ENCODE results near the gene MSH2.

MSH2 gene

DNA sequence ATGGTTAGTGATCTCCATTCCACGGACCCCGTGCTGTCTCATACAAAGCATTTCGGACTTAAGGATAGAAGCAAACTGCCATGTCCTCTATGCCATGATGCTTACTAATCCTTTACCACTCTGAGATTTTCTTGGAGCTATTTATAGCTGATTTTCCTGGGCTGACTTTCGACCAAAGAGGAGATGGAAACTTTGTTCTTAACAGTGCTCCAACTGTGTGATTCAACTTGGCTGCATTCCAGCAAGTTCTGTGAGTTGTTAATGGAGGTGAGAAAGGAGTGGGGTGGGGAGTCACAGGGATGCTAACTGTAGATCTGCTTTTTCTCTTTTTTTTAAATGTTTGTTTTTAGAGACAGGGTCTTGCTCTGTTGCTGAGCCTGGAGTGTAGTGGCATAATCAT is 45.5 kb upstream of the MSH2 start:
- Histone ChIP-seq H3K4me2 (ENCODE audit: low read length) (no peak overlapping the region), H2AFZ (ENCODE audit: low read length) (no peak overlapping the region), H3K9me2 (ENCODE audit: low read depth, low read length) (no peaks in the 10 kb centered on the region), H3K27ac (ENCODE audit: low read depth, low read length, poor library complexity, severe bottlenecking) (no peak overlapping the region), H3K79me2 (ENCODE audit: insufficient read depth, low read length) (no peaks in the 10 kb centered on the region), H3K4me3 (ENCODE audit: low read depth, low read length, poor library complexity, severe bottlenecking) (no peak overlapping the region), H3K4me1 (ENCODE audit: insufficient read depth, low read length, severe bottlenecking) (no peaks in the 10 kb centered on the region), H3K27me3 (ENCODE audit: insufficient read depth, low read length) (no peaks in the 10 kb centered on the region), H3K36me3 (ENCODE audit: insufficient read depth, low read length) (no peaks in the 10 kb centered on the region), H3K9ac (ENCODE audit: low read length) (no peak overlapping the region), H3F3A (ENCODE audit: insufficient read depth, low read length) (no peaks in the 10 kb centered on the region), H3K9me3 (ENCODE audit: low read length) (no peaks in the 10 kb centered on the region), H4K20me1 (ENCODE audit: insufficient read depth, low read length) (no peaks in the 10 kb centered on the region)
- TF ChIP-seq, protein P1, sequence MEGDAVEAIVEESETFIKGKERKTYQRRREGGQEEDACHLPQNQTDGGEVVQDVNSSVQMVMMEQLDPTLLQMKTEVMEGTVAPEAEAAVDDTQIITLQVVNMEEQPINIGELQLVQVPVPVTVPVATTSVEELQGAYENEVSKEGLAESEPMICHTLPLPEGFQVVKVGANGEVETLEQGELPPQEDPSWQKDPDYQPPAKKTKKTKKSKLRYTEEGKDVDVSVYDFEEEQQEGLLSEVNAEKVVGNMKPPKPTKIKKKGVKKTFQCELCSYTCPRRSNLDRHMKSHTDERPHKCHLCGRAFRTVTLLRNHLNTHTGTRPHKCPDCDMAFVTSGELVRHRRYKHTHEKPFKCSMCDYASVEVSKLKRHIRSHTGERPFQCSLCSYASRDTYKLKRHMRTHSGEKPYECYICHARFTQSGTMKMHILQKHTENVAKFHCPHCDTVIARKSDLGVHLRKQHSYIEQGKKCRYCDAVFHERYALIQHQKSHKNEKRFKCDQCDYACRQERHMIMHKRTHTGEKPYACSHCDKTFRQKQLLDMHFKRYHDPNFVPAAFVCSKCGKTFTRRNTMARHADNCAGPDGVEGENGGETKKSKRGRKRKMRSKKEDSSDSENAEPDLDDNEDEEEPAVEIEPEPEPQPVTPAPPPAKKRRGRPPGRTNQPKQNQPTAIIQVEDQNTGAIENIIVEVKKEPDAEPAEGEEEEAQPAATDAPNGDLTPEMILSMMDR (IDR thresholded peaks at IDR 0.05; ENCODE audit: low read length), result no peak
- no peak for TF ChIP-seq EZH2 (IDR thresholded peaks at IDR 0.05; ENCODE audit: borderline replicate concordance, low read length)

DNA sequence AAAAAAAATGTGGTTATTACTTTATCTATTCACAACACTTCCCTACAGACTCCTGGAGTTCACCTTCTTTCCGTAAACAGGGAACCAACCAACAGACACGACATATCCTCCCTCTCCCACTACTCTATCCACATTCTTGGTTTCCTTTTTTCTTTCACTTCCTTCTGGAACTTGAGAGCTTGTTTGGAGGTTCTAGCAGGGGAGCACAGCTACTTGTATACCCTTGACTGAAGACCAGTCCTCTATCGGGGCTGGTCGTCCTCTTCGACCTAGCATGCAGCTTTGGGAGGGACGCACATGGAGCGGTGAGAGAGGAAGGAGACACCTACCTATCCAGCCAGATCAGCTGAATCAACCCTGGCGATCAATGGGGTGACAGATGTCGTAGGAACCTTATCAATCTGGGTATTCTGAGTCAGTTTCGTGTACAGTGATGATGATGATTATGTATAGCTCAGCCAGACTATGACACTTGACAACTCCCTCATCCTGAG is 43.5 kb upstream of the MSH2 start:
- no peaks in the 10 kb centered on the region for H3K79me2 ChIP-seq (ENCODE audit: insufficient read depth, low read length)
- H3K4me3 ChIP-seq (ENCODE audit: low read depth, low read length, poor library complexity, severe bottlenecking), result no peak overlapping the region
- H3K36me3 ChIP-seq (ENCODE audit: insufficient read depth, low read length), result no peaks in the 10 kb centered on the region
- no peaks in the 10 kb centered on the region for H4K20me1 ChIP-seq (ENCODE audit: insufficient read depth, low read length)
- no peaks in the 10 kb centered on the region for H3K9me2 ChIP-seq (ENCODE audit: low read depth, low read length)
- H3K9ac ChIP-seq (ENCODE audit: low read length), result no peak overlapping the region
- H3K27me3 ChIP-seq (ENCODE audit: insufficient read depth, low read length), result no peaks in the 10 kb centered on the region
- no peaks in the 10 kb centered on the region for H3K4me1 ChIP-seq (ENCODE audit: insufficient read depth, low read length, severe bottlenecking)
- no peak overlapping the region for H3K27ac ChIP-seq (ENCODE audit: low read depth, low read length, poor library complexity, severe bottlenecking)
- H3K4me2 ChIP-seq (ENCODE audit: low read length), result no peak overlapping the region
- H3K9me3 ChIP-seq (ENCODE audit: low read length), result no peaks in the 10 kb centered on the region
- no peak overlapping the region for H2AFZ ChIP-seq (ENCODE audit: low read length)
- H3F3A ChIP-seq (ENCODE audit: insufficient read depth, low read length), result no peaks in the 10 kb centered on the region
- TF ChIP-seq, protein P1 (IDR thresholded peaks at IDR 0.05; ENCODE audit: low read length), result no peak
- no peak for TF ChIP-seq EZH2 (IDR thresholded peaks at IDR 0.05; ENCODE audit: borderline replicate concordance, low read length)

DNA sequence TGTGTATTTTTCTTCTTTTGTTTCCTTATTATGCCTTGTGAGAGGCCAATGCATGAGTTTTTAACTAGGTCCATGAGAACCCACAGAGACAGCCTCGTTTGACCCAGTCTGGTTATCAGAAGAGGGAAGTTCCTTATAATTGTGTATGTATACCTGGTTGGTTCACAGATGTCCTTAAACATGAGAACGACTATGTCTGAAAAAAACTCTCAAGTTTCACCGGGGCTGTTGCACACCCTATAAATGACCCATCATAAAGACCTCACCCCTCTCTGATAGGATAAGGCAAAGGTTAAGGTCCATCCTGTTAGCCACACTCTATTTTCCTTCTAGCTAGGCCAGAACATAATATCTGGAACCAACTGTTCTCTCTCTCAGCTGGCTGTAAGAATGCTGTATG is 42.7 kb upstream of the MSH2 start:
- H3K4me3 ChIP-seq (ENCODE audit: low read depth, low read length, poor library complexity, severe bottlenecking), result no peak overlapping the region
- H3K27me3 ChIP-seq (ENCODE audit: insufficient read depth, low read length), result no peaks in the 10 kb centered on the region
- H4K20me1 ChIP-seq (ENCODE audit: insufficient read depth, low read length), result no peaks in the 10 kb centered on the region
- no peaks in the 10 kb centered on the region for H3K79me2 ChIP-seq (ENCODE audit: insufficient read depth, low read length)
- H3K27ac ChIP-seq (ENCODE audit: low read depth, low read length, poor library complexity, severe bottlenecking), result no peak overlapping the region
- no peaks in the 10 kb centered on the region for H3K4me1 ChIP-seq (ENCODE audit: insufficient read depth, low read length, severe bottlenecking)
- no peak for TF ChIP-seq EZH2 (IDR thresholded peaks at IDR 0.05; ENCODE audit: borderline replicate concordance, low read length)
- TF ChIP-seq, protein P1 (IDR thresholded peaks at IDR 0.05; ENCODE audit: low read length), result no peak
- H3K9me3 ChIP-seq (ENCODE audit: low read length), result no peaks in the 10 kb centered on the region
- no peaks in the 10 kb centered on the region for H3K9me2 ChIP-seq (ENCODE audit: low read depth, low read length)
- H3F3A ChIP-seq (ENCODE audit: insufficient read depth, low read length), result no peaks in the 10 kb centered on the region
- no peak overlapping the region for H2AFZ ChIP-seq (ENCODE audit: low read length)
- H3K9ac ChIP-seq (ENCODE audit: low read length), result no peak overlapping the region
- no peaks in the 10 kb centered on the region for H3K36me3 ChIP-seq (ENCODE audit: insufficient read depth, low read length)
- no peak overlapping the region for H3K4me2 ChIP-seq (ENCODE audit: low read length)

Measured in OCI-LY1 (cell line).